Vagina (tissue), 2 donors: Measurements from ENCODE around the gene ANKRD29.

Experiments
- CTCF ChIP-seq, 3 experiments: fragments of 450-650 bp in 2 of 3; fragments of 200-600 bp in 1 of 3; sonication (generic) in 1 of 3; IDR thresholded peaks; one replicate each; pipeline ENCODE4 v1.5.1; 2017 to 2019; ENCODE audit warnings: antibody characterized with exemption in 3 of 3, mild to moderate bottlenecking in 2 of 3, moderate library complexity in 2 of 3
- POLR2A ChIP-seq, 2 donors: fragments of 450-650 bp; IDR thresholded peaks; one replicate each; pipeline ENCODE4 v1.6.1; 2017; ENCODE audit warnings: antibody characterized with exemption in 2 of 2, mild to moderate bottlenecking in 2 of 2, moderate library complexity in 2 of 2
- POLR2AphosphoS5 ChIP-seq, 2 donors: sonication (generic); formaldehyde crosslinking; IDR thresholded peaks; one replicate each; pipeline ENCODE4 v1.9.0; 2017; ENCODE audit warnings: antibody characterized with exemption in 2 of 2, mild to moderate bottlenecking in 2 of 2, low read depth in 1 of 2; ENCODE audit not compliant: insufficient read depth in 1 of 2

GRCh38 chr18:23568281-23569138, 94.2 kb downstream of the ANKRD29 start:
- TF ChIP-seq POLR2A (IDR thresholded peaks at IDR 0.05) (no peak), POLR2AphosphoS5 (IDR thresholded peaks at IDR 0.05; ENCODE audit: insufficient read depth in 1 of 2, low read depth in 1 of 2) (no peak), CTCF (IDR thresholded peaks at IDR 0.05) (no peak)
